HG03108 (cell line): ENCODE data around the gene STK25.
"Not testable (repeated sequence)": the region's sequence is repeated elsewhere in the genome, so short reads cannot be mapped to it uniquely, and the experiment has no call there.

Source experiments
- ATAC-seq: cut with Tn5 transposase; IDR thresholded peaks from one replicate; pipeline ENCODE4 v1.9.1; 2021; ENCODE audit warnings: moderate library complexity; ENCODE audit not compliant: unreplicated experiment

STK25 gene

GRCh38 chr2:241511091-241511741 is 2.8 kb upstream of the STK25 start:
- no peak for ATAC-seq

- ATAC-seq = no peak
Observed at GRCh38 chr2:241509155-241509784, 886 bp upstream of the STK25 start.

GRCh38 chr2:241507430-241508239 is 749 bp downstream of the STK25 start:
- ATAC-seq = peak; percentile 14

- ATAC-seq = no peak
Observed at GRCh38 chr2:241506793-241507429, 1.5 kb downstream of the STK25 start.

- not testable (repeated sequence) for ATAC-seq
Observed at GRCh38 chr2:241506317-241506716, 2.1 kb downstream of the STK25 start.

- no peak for ATAC-seq
Observed at GRCh38 chr2:241505781-241506201, 2.6 kb downstream of the STK25 start.

GRCh38 chr2:241505086-241505780 is 3.2 kb downstream of the STK25 start:
- no peak for ATAC-seq

- no peak for ATAC-seq
Observed at GRCh38 chr2:241503776-241504392, 4.5 kb downstream of the STK25 start.

- ATAC-seq = no peak
Observed at GRCh38 chr2:241502281-241502680, 6.1 kb downstream of the STK25 start.

GRCh38 chr2:241501551-241501950 is 6.8 kb downstream of the STK25 start:
- no peak for ATAC-seq

- no peak for ATAC-seq
Observed at GRCh38 chr2:241501099-241501541, 7.3 kb downstream of the STK25 start.

- no peak for ATAC-seq
Observed at GRCh38 chr2:241500431-241500975, 7.9 kb downstream of the STK25 start.

- no peak for ATAC-seq
Observed at GRCh38 chr2:241500016-241500415, 8.4 kb downstream of the STK25 start.

GRCh38 chr2:241499146-241499965 is 9.0 kb downstream of the STK25 start:
- no peak for ATAC-seq

- ATAC-seq = no peak
Observed at GRCh38 chr2:241498115-241499070, 10.0 kb downstream of the STK25 start.

- ATAC-seq = no peak
Observed at GRCh38 chr2:241496904-241497877, 11.2 kb downstream of the STK25 start.
